HepG2 (cell line): ENCODE results near the gene FUT1. TPM values are rescaled to one million over a fixed set of nuclear protein-coding genes. Genes with fewer than 3 reads are reported as not detected.

Experiments used
- ATAC-seq: fragments of 200-7000 bp; cut with Tn5 transposase; 3 replicates; pipeline ENCODE4 v1.9.1; 2020; ENCODE audit warnings: mild to moderate bottlenecking, moderate library complexity
- BruUV-seq: library from RNA; stranded (reverse); fragments of 400-500 nt; replicated peaks from 2 replicates; lab custom pipeline; 2021; lab: Mats Ljungman, UMichigan
- CTCF ChIA-PET: fragments of 300-600 bp; formaldehyde crosslinking; extraction: SDS; loops from one replicate; lab custom pipeline; 2021; ENCODE audit warnings: low total read pairs, inconsistent platforms, low intra/inter-chr PET ratio; lab: Yijun Ruan, JAX
- POLR2A ChIA-PET: fragments of 350-600 bp; sonication (Branson Sonifier 250); formaldehyde crosslinking; loops from one replicate; lab custom pipeline; 2020; ENCODE audit warnings: antibody characterized with exemption, inconsistent platforms; lab: Yijun Ruan, JAX
- DNase-seq: peaks from one replicate; pipeline ENCODE4 v3.0.0-alpha.2; 2015; ENCODE audit warnings: low spot score
- FAIRE-seq: peaks from 3 replicates; lab custom pipeline; 2011; peaks lifted over from hg19 to GRCh38; lab: Jason Lieb, UNC
- H2AFZ ChIP-seq: one replicate; pipeline ENCODE4 v1.6.1; 2011; ENCODE audit warnings: low read length, inconsistent platforms
- H3K27ac ChIP-seq: fragments of 300-600 bp; 3 replicates; pipeline ENCODE4 v1.8.0; 2011; ENCODE audit warnings: mixed run types, mild to moderate bottlenecking, mixed read lengths, low read length, inconsistent platforms; ENCODE audit not compliant: insufficient read depth; ENCODE audit errors: extremely low read length
- H3K27me3 ChIP-seq, 2 experiments: fragments of 200-600 bp in 1 of 2; 2 replicates in 1 of 2; 3 replicates in 1 of 2; pipeline versions ENCODE4 v1.6.0 to v1.8.0; 2011; ENCODE audit warnings: low read length in 2 of 2, mild to moderate bottlenecking in 2 of 2, moderate library complexity in 2 of 2, inconsistent platforms in 1 of 2; ENCODE audit not compliant: insufficient read depth in 2 of 2, control insufficient read depth in 1 of 2
- H3K36me3 ChIP-seq, 2 experiments: fragments of 200-600 bp in 1 of 2; replicated peaks in 1 of 2; 2 replicates in 1 of 2; 3 replicates in 1 of 2; pipeline versions ENCODE4 v1.5.1 to v1.8.0; 2011; ENCODE audit warnings: low read length in 2 of 2, inconsistent platforms in 1 of 2; ENCODE audit not compliant: insufficient read depth in 2 of 2, control insufficient read depth in 1 of 2
- H3K4me1 ChIP-seq: 2 replicates; pipeline ENCODE4 v1.5.1; 2012; ENCODE audit warnings: low read length, inconsistent platforms; ENCODE audit not compliant: insufficient read depth
- H3K4me2 ChIP-seq: 2 replicates; pipeline ENCODE4 v1.6.0; 2011; ENCODE audit warnings: low read depth, low read length, inconsistent platforms
- H3K4me3 ChIP-seq, 3 experiments: fragments of 200-600 bp in 1 of 3; sonication (generic), shearing (Covaris generic) in 1 of 3; replicated peaks in 1 of 3; 2 replicates each; pipeline ENCODE4 v1.5.1; 2011 to 2016; ENCODE audit warnings: low read length in 3 of 3, inconsistent platforms in 2 of 3, low read depth in 2 of 3, mild to moderate bottlenecking in 2 of 3, control low read depth in 1 of 3, mixed read lengths in 1 of 3; ENCODE audit not compliant: insufficient read depth in 1 of 3
- H3K79me2 ChIP-seq: one replicate; pipeline ENCODE4 v1.6.1; 2011; ENCODE audit warnings: low read length, inconsistent platforms; ENCODE audit not compliant: insufficient read depth
- H3K9ac ChIP-seq: 2 replicates; pipeline ENCODE4 v1.6.0; 2011; ENCODE audit warnings: mild to moderate bottlenecking, low read depth, low read length, inconsistent platforms; ENCODE audit not compliant: insufficient read depth
- H3K9me3 ChIP-seq: 2 replicates; pipeline ENCODE4 v1.5.1; 2012; ENCODE audit warnings: mild to moderate bottlenecking, low read length
- H4K20me1 ChIP-seq: 2 replicates; pipeline ENCODE4 v1.6.0; 2011; ENCODE audit warnings: inconsistent platforms, mild to moderate bottlenecking, low read length, moderate library complexity; ENCODE audit not compliant: insufficient read depth
- ATF7 ChIP-seq, 2 experiments: fragments of 450-650 bp in 1 of 2; sonication (generic) in 1 of 2; formaldehyde crosslinking in 1 of 2; IDR thresholded peaks; 2 replicates each; pipeline versions ENCODE4 v1.4.0 to v1.6.1; 2016 to 2020; ENCODE audit warnings: antibody characterized with exemption in 1 of 2, mild to moderate bottlenecking in 1 of 2, missing genetic modification reagents in 1 of 2
- CREB1 ChIP-seq, 2 experiments: fragments of 450-650 bp in 1 of 2; IDR thresholded peaks; 2 replicates each; pipeline ENCODE4 v1.6.1; 2016 to 2017; ENCODE audit warnings: control low read depth in 1 of 2, mild to moderate bottlenecking in 1 of 2, missing compliant biosample characterization in 1 of 2, missing genetic modification characterization in 1 of 2
- CREM ChIP-seq, 2 experiments: sonication (generic) in 1 of 2; formaldehyde crosslinking in 1 of 2; IDR thresholded peaks; 2 replicates each; pipeline versions ENCODE4 v1.4.0 to v1.6.1; 2016 to 2020; ENCODE audit warnings: antibody characterized with exemption in 1 of 2, mild to moderate bottlenecking in 1 of 2, missing genetic modification reagents in 1 of 2
- ELF1 ChIP-seq: sonication (generic); formaldehyde crosslinking; IDR thresholded peaks from 2 replicates; pipeline ENCODE4 v1.4.0; 2020; ENCODE audit warnings: missing genetic modification reagents
- GABPA ChIP-seq, 2 experiments: IDR thresholded peaks; 2 replicates each; pipeline ENCODE4 v1.6.1; 2011 to 2016; ENCODE audit warnings: low read depth in 2 of 2, low read length in 1 of 2, missing biosample characterization in 1 of 2, missing genetic modification characterization in 1 of 2
- GABPB1 ChIP-seq: IDR thresholded peaks from 2 replicates; pipeline ENCODE4 v1.6.1; 2016; ENCODE audit warnings: mild to moderate bottlenecking, missing genetic modification reagents, moderate library complexity, missing compliant biosample characterization
- IRF9 ChIP-seq: sonication (generic); formaldehyde crosslinking; IDR thresholded peaks from 2 replicates; pipeline ENCODE4 v1.8.0; 2022; ENCODE audit warnings: missing genetic modification reagents, mild to moderate bottlenecking, borderline replicate concordance
- KDM5B ChIP-seq: sonication (generic); formaldehyde crosslinking; IDR thresholded peaks from 2 replicates; pipeline ENCODE4 v1.4.0; 2020; ENCODE audit warnings: missing genetic modification reagents, mild to moderate bottlenecking, borderline replicate concordance
- KMT2B ChIP-seq: IDR thresholded peaks from 2 replicates; pipeline ENCODE4 v1.6.1; 2016; ENCODE audit warnings: missing genetic modification reagents, missing compliant biosample characterization
- MXI1 ChIP-seq: IDR thresholded peaks from 3 replicates; pipeline ENCODE4 v1.6.1; 2012; ENCODE audit warnings: low read depth, low read length, inconsistent platforms, borderline replicate concordance
- PCBP2 ChIP-seq: fragments of 200-400 bp; formaldehyde crosslinking; optimal IDR thresholded peaks from 2 replicates; pipeline ENCODE3; 2018; ENCODE audit warnings: low read length, low read depth; ENCODE audit not compliant: poor library complexity, severe bottlenecking
- SALL1 ChIP-seq: sonication (generic); formaldehyde crosslinking; IDR thresholded peaks from 2 replicates; pipeline ENCODE4 v1.8.0; 2022; ENCODE audit warnings: mild to moderate bottlenecking, missing genetic modification reagents
- THAP7 ChIP-seq: sonication (generic); formaldehyde crosslinking; IDR thresholded peaks from 2 replicates; pipeline ENCODE4 v1.8.1; 2023; ENCODE audit warnings: mild to moderate bottlenecking, missing genetic modification reagents
- ZBTB21 ChIP-seq: sonication (generic); formaldehyde crosslinking; IDR thresholded peaks from 2 replicates; pipeline ENCODE4 v1.4.0; 2020; ENCODE audit warnings: missing genetic modification reagents
- ZNF143 ChIP-seq: sonication (generic); formaldehyde crosslinking; IDR thresholded peaks from 2 replicates; pipeline ENCODE4 v1.4.0; 2020; ENCODE audit warnings: missing genetic modification reagents
- ZNF260 ChIP-seq: sonication (generic); formaldehyde crosslinking; IDR thresholded peaks from 2 replicates; pipeline ENCODE4 v1.4.0; 2020; ENCODE audit warnings: missing genetic modification reagents, low read depth, mild to moderate bottlenecking, borderline replicate concordance
- WGBS: methylation state at CpG from one replicate; pipeline ENCODE4 v1.1.6; 2017; ENCODE audit warnings: low lambda C conversion rate; 5-methylcytosine and 5-hydroxymethylcytosine counted together
- in situ Hi-C: cut with HindIII; loops from 2 replicates; pipeline ENCODE4 v1.10.0; 2017; ENCODE audit warnings: low pct_unique_long_range_greater_than_20kb; ENCODE audit not compliant: extremely low pct_ligation_motif_present
- intact Hi-C: fragments of 100-400 bp; cut with micrococcal nuclease; formaldehyde crosslinking; loops from one replicate; pipeline ENCODE4 v1.10.0; 2022; ENCODE audit not compliant: unreplicated experiment
- polyA plus RNA-seq, 8 experiments: library from polyadenylated mRNA; depleted of rRNA in 3 of 8; stranded (reverse) in 7 of 8; unstranded in 1 of 8; fragments of >200 nt; fragmentation: Illumina TruSeq in 4 of 8; extraction: Trizol in 4 of 8; gene quantifications; 2 replicates each; pipeline versions ENCODE4 v1.2.1 to v1.2.3, GENCODE V29; 2011 to 2016; ENCODE audit warnings: low read depth in 4 of 8, missing spikeins in 1 of 8, mixed read lengths in 1 of 8; ENCODE audit not compliant: insufficient read depth in 1 of 8
- total RNA-seq, 5 experiments: library from RNA; depleted of rRNA; stranded (reverse); fragments of >200 nt; fragmentation: Illumina TruSeq; extraction: Trizol; gene quantifications; 2 replicates each; pipeline ENCODE4 v1.2.3, GENCODE V29; 2016; ENCODE audit warnings: low read depth in 1 of 5

The FUT1 gene
- total and polyA plus RNA-seq, 2 of the 13 experiments (the other 11 are each of a cell fraction or from before 2014, with no cell fraction given): 0.07 to 1.1 TPM

DNA sequence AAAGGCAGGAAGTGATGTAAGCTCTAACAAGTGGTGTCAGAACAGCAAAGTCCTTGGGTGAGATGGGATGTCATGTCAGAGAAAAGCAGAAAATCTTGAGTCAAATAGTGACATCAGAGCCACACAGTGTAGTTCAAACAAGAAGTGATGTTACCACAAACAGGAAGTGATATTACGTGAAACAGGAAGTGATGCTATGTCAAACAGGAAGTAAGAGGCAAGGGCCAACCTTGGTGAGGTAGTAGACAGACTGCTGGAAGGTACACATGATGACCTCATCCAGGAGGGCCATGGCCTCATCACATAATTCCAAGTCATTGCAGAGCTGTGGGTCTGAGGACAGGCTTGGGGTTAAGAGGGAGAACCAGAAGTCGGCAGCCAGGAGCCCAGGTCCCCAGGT, 25.9 kb downstream of the FUT1 start (continued):
- TF ChIP-seq MXI1: no peak
- peak; percentile 83 for TF ChIP-seq ATF7 (IDR thresholded peaks at IDR 0.05)
- TF ChIP-seq ATF7 (CRISPR knock-in tag; IDR thresholded peaks at IDR 0.05): no peak
- TF ChIP-seq PCBP2: no peak
- no peak for TF ChIP-seq THAP7 (CRISPR knock-in tag)
- TF ChIP-seq GABPA (IDR thresholded peaks at IDR 0.05; ENCODE audit: low read depth, low read length): peak; percentile 50
- peak; percentile 80 for TF ChIP-seq GABPA (CRISPR knock-in tag; IDR thresholded peaks at IDR 0.05; ENCODE audit: low read depth)
- TF ChIP-seq GABPB1 (CRISPR knock-in tag): peak; percentile 73
- peak; percentile 93 for TF ChIP-seq ZBTB21
- peak; percentile 77 for TF ChIP-seq CREB1 (IDR thresholded peaks at IDR 0.05)
- TF ChIP-seq CREB1 (CRISPR knock-in tag; IDR thresholded peaks at IDR 0.05): peak; percentile 47; the same call in 1 of the 2 replicates

GRCh38 chr19:48724796-48725753, 27.4 kb downstream of the FUT1 start:
- H3K4me2 ChIP-seq: no peak overlapping the region
- no TSS peak for BruUV-seq
- CTCF ChIA-PET: no interaction called here
- no peaks in the 10 kb centered on the region for H3K27me3 ChIP-seq
- ATAC-seq (no peak), DNase-seq (no peak), FAIRE-seq (peak; percentile 47)
- WGBS: 74% methylated on average over 11 of the region's 11 CpGs
- POLR2A ChIA-PET: interaction anchor here (1.0 to 1.8 kb wide), 5 partner anchors 11 to 147 kb away, joined by 4 to 8 read pairs (median 4); partner anchors contain the start of gene PPP1R15A
- no peaks in the 10 kb centered on the region for H4K20me1 ChIP-seq
- intact Hi-C loops: no loop called here
- H3K9me3 ChIP-seq: no peaks in the 10 kb centered on the region
- H3K4me1 ChIP-seq: peaks cover 21% of the 10 kb centered on the region
- H2AFZ ChIP-seq: no peak overlapping the region
- no peak overlapping the region for H3K27ac ChIP-seq
- H3K4me3 ChIP-seq: no peak overlapping the region
- H3K9ac ChIP-seq: no peak overlapping the region
- H3K79me2 ChIP-seq: no peaks in the 10 kb centered on the region
- no peaks in the 10 kb centered on the region for H3K36me3 ChIP-seq
- in situ Hi-C loops: no loop called here
- TF ChIP-seq ZNF143 (CRISPR knock-in tag): peak; percentile 93
- TF ChIP-seq CREM (IDR thresholded peaks at IDR 0.05): peak; percentile 64
- no peak for TF ChIP-seq CREM (CRISPR knock-in tag; IDR thresholded peaks at IDR 0.05)
- TF ChIP-seq ELF1 (CRISPR knock-in tag): 0 out of 2 replicates have a peak, but pooled peaks have one; percentile 6
- TF ChIP-seq SALL1 (CRISPR knock-in tag): no peak
- TF ChIP-seq IRF9 (CRISPR knock-in tag): no peak
- 0 out of 2 replicates have a peak, but pooled peaks have one; percentile 7 for TF ChIP-seq GABPA (IDR thresholded peaks at IDR 0.05; ENCODE audit: low read depth, low read length)
- peak; percentile 53 for TF ChIP-seq GABPA (CRISPR knock-in tag; IDR thresholded peaks at IDR 0.05; ENCODE audit: low read depth)
- TF ChIP-seq KDM5B (CRISPR knock-in tag): no peak
- no peak for TF ChIP-seq ZNF260
- peak; percentile 71; the same call in 1 of the 2 replicates for TF ChIP-seq ZBTB21
- no peak for TF ChIP-seq KMT2B (CRISPR knock-in tag)
